NCI-H1105 (cell line): ENCODE results near the gene NSUN2.

Experiments used
- DNase-seq: peaks from one replicate; lab custom pipeline; 2025; lab: John Stamatoyannopoulos, UW

NSUN2 gene

GRCh38 chr5:6604341-6604740 is 28.5 kb downstream of the NSUN2 start:
- DNase-seq: no peak

- DNase-seq: no peak
Measured at GRCh38 chr5:6603643-6604042, 29.2 kb downstream of the NSUN2 start.

- DNase-seq: no peak
Measured at GRCh38 chr5:6602441-6602840, 30.4 kb downstream of the NSUN2 start.

GRCh38 chr5:6601816-6602215 is 31.0 kb downstream of the NSUN2 start:
- no peak for DNase-seq

- DNase-seq: no peak
Measured at GRCh38 chr5:6601271-6601670, 31.6 kb downstream of the NSUN2 start.

GRCh38 chr5:6599739-6600138 is 33.1 kb downstream of the NSUN2 start:
- DNase-seq: no peak

- no peak for DNase-seq
Measured at GRCh38 chr5:6598351-6598900, 34.4 kb downstream of the NSUN2 start.

- no peak for DNase-seq
Measured at GRCh38 chr5:6597557-6597956, 35.3 kb downstream of the NSUN2 start.

- no peak for DNase-seq
Measured at GRCh38 chr5:6596388-6596787, 36.5 kb downstream of the NSUN2 start.

GRCh38 chr5:6595405-6595804 is 37.4 kb downstream of the NSUN2 start:
- DNase-seq: no peak

GRCh38 chr5:6594066-6594465 is 38.8 kb downstream of the NSUN2 start:
- DNase-seq: no peak

- no peak for DNase-seq
Measured at GRCh38 chr5:6593148-6594016, 39.5 kb downstream of the NSUN2 start.

- DNase-seq: no peak
Measured at GRCh38 chr5:6592601-6593000, 40.2 kb downstream of the NSUN2 start.

- DNase-seq: no peak
Measured at GRCh38 chr5:6591671-6592288, 41.1 kb downstream of the NSUN2 start.

- DNase-seq: no peak
Measured at GRCh38 chr5:6590581-6590980, 42.3 kb downstream of the NSUN2 start.

- DNase-seq: no peak
Measured at GRCh38 chr5:6587171-6587570, 45.7 kb downstream of the NSUN2 start.

GRCh38 chr5:6586647-6587042 is 46.2 kb downstream of the NSUN2 start:
- DNase-seq: no peak

GRCh38 chr5:6585939-6586646 is 46.8 kb downstream of the NSUN2 start:
- DNase-seq: no peak

GRCh38 chr5:6585168-6585567 is 47.7 kb downstream of the NSUN2 start:
- no peak for DNase-seq

- no peak for DNase-seq
Measured at GRCh38 chr5:6584727-6585126, 48.1 kb downstream of the NSUN2 start.

GRCh38 chr5:6584101-6584645 is 48.7 kb downstream of the NSUN2 start:
- DNase-seq: no peak
